GM21447 (cell line): Measurements from ENCODE around the gene NSD2.
"Not testable (repeated sequence)": the region's sequence is repeated elsewhere in the genome, so short reads cannot be mapped to it uniquely, and the experiment has no call there.

Experiments
- ATAC-seq: cut with Tn5 transposase; IDR thresholded peaks from one replicate; pipeline ENCODE4 v1.9.1; 2021; ENCODE audit not compliant: unreplicated experiment

NSD2 gene

DNA sequence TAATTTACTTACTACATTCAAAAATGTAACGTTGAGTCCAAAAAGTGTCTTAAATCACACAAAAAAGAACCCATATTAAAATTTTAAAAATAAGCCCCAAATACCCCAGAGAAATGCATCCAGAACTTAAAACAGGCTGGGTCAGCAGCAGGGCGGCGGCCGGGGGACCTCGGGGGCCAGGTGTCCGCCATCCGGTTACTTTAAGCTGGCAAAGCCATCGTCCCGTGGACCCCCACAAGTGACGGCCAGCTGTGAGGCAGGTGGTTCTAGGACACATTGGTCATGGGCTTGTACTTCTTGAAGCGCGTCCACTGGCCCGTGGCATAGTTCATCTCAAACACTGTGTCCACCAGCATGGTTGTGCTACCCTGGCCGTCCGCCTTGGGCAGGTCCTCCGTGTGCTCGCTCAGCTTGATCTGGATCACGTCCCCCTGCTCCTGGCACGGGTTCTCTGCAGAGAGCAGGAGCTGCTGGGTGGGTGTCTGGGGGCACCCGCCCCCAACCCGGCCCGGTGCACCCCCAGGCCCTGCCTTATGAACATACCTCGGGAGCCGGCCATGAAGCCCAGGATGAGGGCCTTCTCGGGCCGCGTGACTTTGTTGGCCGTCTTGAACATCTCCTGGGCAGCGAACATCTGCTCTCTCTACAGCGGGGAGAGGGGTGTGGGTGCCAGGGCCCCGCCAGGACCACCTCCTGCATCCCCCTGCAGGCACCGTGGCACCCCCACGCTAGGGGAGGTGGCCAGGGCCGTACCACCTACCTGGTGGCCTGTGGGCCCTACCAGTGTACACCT is 112.1 kb downstream of the NSD2 start:
- ATAC-seq = no peak

DNA sequence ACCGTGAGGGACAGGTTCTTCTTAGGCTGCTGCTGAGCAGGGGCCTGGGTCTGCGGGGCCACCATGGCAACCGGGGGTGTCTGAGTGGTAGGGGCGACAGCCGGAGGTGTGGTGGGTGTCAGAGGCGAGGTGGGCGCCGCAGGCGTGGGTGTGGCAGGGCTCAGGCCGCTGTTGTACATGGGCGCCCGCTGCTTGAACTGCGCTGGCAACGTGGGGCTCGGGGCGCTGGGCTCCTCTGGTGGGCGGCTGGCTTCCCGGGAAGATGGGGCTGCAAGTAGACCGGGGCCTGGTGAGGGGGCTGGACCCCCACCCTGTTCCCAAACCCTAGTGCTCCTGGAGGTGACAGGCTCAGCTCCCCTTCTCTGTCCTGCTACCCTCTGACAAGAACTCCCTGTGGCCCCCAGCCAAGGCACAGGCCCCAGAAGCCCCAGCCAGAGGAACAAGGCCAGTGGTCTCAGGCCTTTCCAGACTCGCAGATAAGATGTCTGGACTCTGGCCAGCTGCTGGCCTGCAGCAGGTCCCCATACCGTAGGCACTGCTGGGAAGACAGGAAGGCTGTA is 112.7 kb downstream of the NSD2 start:
- no peak for ATAC-seq

DNA sequence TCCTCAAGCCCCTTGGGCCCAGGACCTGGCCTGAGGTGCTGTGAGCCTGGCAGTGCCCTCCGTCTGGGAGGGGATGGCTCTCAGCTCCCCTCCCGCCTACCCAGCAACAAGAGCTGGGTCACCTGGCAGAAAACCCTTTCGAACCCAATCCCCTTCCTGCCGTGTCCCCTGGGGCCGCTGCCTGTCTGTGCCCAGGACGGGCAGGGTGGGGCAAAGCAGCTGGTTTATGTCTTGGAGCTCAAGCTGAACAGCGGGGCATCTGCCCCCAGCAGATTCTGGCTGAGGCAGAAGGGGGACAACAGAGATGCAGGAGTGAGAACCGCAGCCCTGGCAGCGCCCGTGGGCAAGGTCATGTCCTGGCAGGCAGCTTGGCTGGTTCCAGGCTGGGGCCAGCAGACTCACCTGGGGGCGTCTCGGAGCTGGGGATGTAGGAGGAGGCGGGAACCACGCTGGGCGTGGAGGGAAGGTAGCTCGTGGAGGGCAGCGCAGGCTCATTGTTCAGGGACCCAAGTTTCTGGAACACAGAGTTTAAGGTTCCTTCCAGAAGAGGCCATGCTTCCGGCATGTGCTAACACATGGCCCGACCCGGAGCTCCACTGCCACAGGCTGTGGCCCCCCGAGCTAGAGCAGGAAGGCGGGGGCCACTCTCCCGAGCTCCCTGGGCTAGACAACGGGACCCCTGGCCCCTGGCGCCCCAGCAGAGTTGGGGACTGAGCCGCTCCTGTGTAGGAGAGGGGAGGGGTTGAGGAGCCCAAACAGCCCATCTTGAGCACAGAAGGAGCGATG is 113.4 kb downstream of the NSD2 start:
- ATAC-seq = no peak

DNA sequence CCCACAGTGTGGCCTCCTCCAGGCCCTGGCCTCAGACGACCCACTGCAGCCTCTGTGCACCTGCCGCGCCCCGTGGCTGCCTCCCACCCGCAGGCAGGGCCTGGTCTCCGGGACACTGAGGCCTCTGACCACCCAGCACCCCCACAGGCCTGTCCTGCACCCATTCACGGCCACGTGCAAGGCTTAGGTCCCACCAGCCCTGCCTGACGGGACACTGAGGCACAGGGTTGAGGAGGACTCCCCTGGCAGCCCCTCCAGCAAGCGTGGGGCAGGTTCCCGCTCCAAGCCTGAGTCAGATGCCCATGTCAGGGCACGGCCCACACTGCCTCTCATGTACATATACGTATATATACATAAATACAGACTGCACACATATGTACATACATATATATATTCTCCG is 114.1 kb downstream of the NSD2 start:
- ATAC-seq = no peak

DNA sequence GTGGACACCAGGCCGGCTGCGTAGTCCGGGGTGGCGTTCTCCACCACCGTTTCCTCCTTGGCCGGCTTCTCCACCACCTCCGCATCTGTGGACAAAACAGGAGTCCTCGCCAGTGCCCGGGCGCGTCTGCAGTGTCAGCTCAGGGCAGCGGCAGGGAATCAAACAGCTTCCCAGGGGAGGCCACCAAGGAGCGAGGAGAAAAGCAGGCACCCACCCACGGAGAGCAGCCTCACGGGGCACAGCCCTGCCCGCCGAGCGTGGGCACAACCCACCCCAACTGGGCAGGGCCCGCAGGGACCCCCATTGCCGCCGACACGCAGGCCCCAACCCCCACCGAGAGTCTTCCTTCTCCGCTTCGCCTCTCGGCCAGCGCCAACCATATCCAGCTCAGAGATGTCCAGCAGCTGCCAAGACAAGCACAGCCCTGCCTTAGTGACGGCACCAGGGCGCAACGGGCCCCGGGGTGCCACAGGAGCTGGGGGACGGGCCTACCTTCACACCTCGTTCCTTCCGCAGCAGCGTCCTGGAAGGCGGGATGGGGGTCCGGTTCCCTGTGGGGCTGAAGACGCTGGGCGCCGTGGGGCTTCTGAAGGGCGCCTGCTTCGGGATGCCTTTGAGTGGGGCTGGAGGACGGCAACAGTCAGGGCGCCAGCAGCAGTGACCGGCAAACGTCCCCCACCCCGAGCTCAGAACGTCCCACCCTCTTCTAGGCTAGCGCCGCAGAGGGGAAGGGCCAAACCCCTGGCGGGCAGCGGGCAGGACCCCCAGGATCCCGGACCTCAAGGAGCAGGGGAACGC is 114.8 kb downstream of the NSD2 start:
- no peak for ATAC-seq

DNA sequence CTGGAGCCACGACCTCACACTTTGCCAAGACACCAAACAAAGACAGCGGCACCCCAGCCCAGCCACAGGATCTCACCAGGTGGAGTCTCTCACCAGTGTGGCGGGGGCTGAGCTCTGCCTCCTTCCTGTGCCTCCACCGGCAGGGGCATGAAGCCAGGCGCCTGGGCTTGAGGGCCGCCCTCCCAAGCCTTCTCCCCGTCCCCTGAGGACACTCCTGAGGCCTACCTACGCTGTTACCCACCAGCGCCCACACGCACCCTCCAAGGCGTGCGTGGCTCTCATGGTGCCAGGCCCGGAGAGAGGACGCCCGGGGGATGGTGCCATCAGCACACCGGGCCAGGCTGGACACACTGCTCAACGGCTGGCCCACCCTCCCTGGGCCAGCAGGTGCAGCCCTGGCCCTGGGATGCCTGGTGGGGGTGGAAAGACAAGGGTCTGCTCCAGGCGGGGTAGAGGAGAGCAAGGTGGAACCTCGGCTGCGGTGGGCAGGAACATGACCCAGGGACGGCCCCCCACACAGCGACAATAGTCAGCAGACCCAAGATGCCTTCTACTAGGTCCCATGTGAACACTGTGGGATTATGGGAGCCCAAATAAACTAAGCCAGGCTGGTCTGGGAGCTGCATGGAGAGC is 115.5 kb downstream of the NSD2 start:
- ATAC-seq = no peak

DNA sequence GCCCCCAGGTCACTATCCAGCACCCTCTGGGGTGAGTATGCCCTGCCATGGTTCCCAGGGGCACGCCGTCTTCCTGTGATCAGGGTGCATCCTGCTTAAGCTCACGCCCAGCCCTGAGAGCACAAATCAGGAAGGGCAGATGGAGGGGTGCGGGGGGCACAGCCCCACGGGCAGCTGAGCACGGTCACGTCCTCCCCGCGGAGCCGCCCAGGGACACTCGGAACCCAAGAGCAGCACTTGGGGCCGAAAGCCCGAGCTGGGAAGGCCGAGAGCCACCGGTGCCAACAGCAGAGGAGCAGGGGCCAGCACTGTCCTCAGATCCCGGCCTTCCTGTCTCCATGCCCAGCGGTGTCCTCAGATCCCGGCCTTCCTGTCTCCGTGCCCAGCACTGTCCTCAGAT is 116.1 kb downstream of the NSD2 start:
- ATAC-seq = no peak

DNA sequence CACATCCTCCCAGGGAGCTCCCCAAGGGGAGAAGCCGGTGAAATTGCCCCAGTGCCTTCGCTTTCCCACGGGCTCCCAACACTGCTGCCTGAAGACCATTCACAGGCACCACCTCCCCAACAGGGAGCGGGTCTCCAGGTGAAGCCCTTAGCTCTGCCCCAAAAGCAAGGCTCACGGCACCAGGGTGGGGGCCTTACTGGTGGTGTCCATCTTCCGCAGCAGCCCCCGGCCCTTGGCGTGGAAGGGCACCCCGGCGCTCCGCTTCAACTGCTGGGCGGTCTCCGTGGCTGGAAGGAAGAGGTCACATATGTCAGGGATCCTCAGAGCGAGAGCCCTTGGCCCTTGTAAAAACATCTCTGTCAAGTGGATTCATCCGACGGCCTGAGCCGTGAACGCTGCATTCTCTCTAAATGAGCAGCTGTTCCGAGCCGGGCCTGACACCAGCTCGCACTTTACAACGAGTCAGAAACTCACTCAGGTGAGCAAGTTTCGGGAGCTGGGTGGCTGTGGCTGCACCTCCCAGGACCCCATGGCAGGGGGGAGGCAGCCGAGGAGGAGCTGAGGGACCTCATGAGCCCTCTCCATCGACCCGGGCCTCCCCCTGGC is 116.6 kb downstream of the NSD2 start:
- no peak for ATAC-seq

DNA sequence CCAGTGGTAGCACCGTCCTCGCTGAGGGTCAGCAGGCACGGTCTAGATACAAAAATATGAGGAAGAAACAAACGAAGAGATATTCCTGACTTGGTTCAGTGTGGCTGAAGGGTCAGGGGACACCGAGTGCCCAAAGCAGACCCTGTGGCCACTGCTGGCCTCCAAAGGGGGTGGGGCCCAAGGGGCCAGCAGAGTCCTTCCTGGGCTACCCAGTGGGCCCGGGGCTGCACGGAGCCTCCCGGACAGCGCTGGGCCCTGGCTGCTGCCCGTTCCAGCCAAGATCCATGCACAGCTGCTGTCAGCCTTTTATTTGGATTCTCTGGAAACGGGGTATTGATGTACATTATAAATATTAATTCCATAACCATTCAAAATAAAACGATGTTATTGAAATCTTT is 117.1 kb downstream of the NSD2 start:
- ATAC-seq = no peak

DNA sequence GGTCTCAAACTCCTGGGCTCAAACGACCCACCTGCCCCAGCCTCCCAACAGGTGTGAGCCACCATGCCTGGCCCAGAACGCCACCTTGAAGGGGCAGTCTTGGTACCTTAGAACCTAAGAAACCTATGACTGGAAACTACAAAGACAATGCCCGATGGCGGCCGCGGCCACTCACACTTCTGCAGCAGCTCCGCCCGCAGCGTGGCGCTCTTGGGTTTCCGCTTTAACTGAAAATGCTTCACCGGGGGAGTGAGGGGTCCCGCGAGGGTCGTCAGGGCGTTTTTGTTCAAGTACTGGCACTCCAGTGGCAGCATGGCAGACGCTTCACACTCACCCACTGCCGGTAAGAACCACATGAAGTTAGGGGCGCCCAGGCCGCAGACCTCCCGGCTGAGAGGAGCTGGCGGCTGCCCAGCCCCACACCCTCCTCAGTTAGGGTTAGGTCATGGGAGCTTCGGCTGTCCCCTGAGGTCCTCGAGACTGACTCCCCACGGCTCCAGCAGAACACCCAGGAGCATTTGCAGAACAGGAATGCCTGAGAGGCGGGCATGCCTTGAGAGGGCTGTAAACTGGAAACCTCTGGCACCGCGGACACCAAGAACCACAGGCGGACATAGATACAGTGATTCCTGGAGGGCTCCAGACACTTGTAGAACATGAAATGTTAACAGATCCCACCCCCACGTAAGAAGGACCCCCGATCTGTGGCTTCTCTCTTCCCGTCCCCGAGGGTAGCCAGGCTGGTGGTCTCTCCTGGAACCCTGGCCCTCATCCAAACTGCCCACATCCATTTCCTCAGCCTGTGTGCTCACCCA is 118.5 kb downstream of the NSD2 start:
- ATAC-seq = no peak

DNA sequence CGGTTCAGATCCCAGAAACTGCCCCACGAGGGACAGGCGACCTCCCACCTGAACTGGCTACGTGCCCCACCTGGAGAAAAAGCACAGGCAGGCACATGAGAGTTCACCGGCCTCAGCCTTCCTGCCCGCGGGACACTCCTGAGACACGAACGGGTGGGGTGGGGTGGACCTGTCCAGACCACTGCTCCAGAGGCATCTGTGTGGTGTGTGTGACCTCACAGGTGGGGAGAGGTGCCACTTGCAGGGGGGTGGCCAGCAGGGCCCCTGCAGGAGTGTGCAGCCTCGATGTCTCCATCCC is 119.1 kb downstream of the NSD2 start:
- ATAC-seq = no peak

DNA sequence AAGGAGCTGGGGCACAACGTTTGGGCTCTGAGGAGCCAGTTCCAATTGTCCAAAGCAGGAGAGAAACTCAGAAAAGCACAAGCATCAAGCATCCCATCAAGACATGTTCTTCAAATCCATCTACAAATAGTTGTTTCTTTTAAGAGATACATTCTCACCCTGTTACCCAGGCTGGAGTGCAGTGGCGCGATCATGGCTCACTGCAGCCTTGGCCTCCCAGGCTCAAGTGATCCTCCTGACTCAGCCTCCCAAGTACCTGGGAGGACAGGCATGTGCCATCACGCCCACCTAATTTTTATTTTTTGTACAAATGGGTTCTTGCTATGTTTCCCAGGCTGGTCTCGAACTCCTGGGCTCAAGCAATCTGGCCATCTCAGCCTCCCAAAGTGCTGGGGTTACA is 119.5 kb downstream of the NSD2 start:
- ATAC-seq = no peak

DNA sequence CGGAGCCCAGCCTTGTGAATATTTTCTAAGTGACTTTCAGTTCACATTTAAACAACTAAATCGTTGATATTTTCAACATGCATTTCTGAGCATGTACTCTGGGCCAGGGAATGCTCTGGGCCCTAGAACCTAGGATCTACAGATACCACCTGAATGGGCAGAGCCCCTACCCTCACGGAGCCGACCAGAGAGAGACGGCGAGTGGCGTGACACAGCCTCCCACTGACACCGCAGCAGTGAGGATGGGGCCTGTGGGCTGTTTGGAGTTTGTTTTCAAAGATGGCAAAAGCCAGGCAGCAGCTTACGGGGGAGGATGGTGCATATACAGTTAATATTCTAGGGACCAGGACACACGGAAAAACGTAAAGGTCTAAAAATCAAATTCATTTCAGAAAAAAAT is 119.9 kb downstream of the NSD2 start:
- ATAC-seq = no peak

DNA sequence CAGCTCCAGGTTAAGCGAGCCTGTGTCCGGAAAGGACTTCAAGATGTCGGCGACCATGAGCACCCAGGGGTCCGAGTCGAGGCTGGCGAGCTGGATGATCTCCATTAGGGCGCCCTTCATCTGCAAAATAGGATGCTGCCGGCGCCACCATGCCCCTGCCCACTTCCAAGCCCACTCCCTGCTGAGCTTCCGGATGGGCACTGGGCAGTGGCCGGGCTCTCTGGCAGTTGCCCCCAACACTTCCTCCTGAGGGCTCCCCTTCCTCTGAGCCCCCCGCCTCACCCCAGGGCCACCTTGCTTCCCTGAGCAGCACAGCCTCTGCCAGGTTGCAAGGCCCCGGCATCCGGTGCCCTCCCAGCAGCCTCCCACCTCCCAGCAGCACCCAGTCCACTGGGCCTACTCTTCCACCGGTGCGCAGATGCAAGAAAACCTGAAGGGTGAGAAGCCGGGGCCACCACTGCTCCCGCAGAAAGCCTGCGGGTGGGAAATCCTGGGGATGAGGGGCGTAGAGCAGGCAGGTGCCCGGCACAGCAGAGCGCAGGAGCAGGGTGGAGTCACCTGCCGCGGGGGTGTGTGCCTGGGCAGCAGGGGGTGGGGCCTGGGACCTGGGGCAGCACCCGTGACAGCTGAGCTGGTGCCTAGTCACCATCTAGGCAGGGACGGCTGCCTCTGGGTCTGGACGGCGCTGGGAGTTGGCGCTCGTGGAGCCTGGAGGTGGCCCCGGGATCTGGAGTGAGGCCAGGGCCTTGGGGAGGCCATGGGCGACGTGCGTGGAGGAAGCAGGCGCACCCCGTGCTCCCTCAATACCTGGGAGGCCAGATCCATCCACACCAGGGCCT is 120.6 kb downstream of the NSD2 start:
- no peak for ATAC-seq

DNA sequence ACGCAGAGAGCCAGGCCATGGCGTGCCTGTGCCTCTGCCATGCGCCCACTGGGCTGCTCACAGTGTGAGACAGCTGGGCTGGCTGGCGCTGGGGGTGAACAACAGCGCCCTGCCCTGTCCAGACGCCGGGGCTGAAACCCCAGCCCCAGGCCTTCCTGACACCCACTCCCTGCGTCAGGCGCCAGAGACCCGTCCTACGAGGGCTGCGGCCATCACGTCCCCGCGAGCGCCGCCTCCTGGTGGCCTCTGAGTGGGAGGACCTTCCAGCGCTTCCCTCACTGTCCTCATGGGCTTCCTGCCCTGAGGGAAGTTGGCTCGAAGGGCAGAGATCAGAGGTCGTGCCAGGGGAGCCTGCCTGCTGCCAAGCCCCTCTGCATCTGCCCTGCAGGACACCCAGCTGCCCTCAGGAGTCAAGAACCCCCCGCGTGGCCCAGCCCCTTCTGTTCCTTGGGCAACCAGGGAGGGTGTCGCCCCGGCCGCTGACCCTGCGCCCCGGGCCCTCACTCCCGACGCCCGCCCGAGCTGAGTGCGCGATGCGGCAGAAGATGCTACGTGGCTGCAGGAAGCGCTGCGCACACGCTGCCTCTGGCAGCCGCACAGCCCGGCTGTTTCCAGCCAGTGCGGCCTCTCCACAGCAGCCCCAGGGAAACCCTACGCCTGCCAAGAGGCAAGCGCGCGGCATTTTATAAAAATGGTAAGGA is 121.4 kb downstream of the NSD2 start:
- ATAC-seq = no peak

DNA sequence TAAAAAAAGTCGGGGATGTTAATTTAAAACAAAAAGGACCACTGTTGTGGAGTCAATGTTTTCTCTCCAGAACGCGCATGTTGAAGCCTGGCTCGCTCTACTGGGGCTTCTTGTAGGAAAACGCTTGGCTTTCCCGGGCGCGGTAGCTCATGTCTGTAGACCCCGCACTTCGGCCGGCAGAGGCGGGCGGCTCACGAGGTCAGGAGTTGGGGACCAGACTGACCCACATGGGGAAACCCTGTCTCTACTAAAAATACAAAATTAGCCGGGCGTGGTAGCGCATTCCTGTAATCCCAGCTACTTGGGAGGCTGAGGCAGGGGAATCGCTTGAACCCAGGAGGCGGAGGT is 122.0 kb downstream of the NSD2 start:
- ATAC-seq = no peak

DNA sequence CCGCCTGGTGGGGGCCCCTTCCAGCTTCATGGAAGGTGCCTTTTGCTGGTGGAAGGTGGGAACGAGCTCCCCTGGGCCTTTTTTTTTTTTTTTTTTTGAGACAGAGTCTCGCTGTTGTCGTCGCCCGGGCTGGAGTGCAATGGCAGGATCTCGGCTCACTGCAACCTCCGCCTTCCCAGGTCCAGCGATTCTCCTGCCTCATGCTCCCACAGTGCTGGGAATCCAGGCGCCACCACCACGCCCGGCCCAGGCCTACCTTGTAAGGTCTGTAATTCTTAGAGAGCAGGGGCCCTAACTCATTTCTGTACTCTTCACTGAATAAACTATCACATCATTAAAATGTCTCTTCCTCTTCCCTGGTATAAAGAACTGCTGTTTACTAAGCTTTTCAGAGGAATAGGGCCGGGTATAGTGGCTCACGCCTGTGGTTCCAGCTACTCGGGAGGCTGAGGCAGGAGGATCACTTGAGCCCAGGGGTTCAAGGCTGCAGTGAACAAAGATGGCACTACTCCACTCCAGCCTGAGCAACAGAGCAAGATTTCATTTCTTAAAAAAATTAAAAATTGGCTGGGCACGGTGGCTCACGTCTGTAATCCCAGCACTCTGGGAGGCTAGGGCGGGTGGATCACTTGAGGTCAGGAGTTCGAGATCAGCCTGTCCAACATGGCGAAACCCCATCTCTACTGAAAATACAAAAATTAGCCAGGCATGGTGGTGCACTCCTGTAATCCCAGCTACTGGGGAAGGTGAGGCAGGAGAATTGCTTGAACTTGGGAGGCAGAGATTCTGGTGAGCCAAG is 122.7 kb downstream of the NSD2 start:
- ATAC-seq = not testable (repeated sequence)

DNA sequence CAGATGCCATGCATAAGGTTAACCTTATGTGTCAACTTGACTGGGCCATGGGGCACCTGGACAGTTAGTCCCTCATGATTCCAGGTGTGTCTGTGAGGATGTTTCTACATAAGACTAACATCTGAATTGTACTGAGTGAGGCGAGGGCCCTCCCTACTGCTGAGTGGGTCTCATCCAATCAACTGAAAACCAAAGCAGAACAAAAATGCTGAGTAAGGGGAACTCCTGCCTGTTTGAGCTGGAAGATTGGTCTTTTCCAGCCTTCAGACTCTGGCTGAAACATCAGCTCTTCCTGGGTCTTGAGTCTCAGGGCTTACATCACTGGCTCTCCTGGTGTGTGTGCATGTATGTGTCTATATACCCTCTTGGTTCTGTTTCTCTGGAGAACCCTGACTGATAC is 123.7 kb downstream of the NSD2 start:
- ATAC-seq = no peak
